Measurements from ENCODE around the gene DCAKD.

Gene DCAKD

GRCh38 chr17:44992242-44992939 lies 59.0 kb downstream of the DCAKD start:
- Mint-ChIP-seq H3K4me1 (peaks cover 56% of the 10 kb centered on the region), H3K36me3 (ENCODE audit: low read depth) (no peaks in the 10 kb centered on the region), H3K27ac (no peak overlapping the region), H3K27me3 (ENCODE audit: low read depth, poor library complexity) (peaks cover 16% of the 10 kb centered on the region), H3K4me3 (no peak overlapping the region), H3K9me3 (no peaks in the 10 kb centered on the region)
- no peak for TF ChIP-seq CTCF (IDR thresholded peaks at IDR 0.05)
- DNase-seq: no peak

- H3K27ac Mint-ChIP-seq: no peak overlapping the region
- no peak overlapping the region for H3K4me3 Mint-ChIP-seq
- no peak for TF ChIP-seq CTCF (IDR thresholded peaks at IDR 0.05)
- H3K36me3 Mint-ChIP-seq (ENCODE audit: low read depth): no peaks in the 10 kb centered on the region
- peaks cover 53% of the 10 kb centered on the region for H3K4me1 Mint-ChIP-seq
- no peaks in the 10 kb centered on the region for H3K9me3 Mint-ChIP-seq
- H3K27me3 Mint-ChIP-seq (ENCODE audit: low read depth, poor library complexity): peaks cover 15% of the 10 kb centered on the region
- DNase-seq: no peak
Observed at GRCh38 chr17:44990994-44991393, 60.4 kb downstream of the DCAKD start.

- H3K4me3 Mint-ChIP-seq: no peak overlapping the region
- no peaks in the 10 kb centered on the region for H3K9me3 Mint-ChIP-seq
- no peak for TF ChIP-seq CTCF (IDR thresholded peaks at IDR 0.05)
- no peaks in the 10 kb centered on the region for H3K36me3 Mint-ChIP-seq (ENCODE audit: low read depth)
- peaks cover 25% of the 10 kb centered on the region for H3K27me3 Mint-ChIP-seq (ENCODE audit: low read depth, poor library complexity)
- DNase-seq: no peak
- peaks cover 48% of the 10 kb centered on the region for H3K4me1 Mint-ChIP-seq
- peak overlapping the region; percentile 33 for H3K27ac Mint-ChIP-seq
Observed at GRCh38 chr17:44989552-44990138, 61.8 kb downstream of the DCAKD start.

- H3K4me3 Mint-ChIP-seq: no peak overlapping the region
- peaks cover 29% of the 10 kb centered on the region for H3K27me3 Mint-ChIP-seq (ENCODE audit: low read depth, poor library complexity)
- no peak overlapping the region for H3K27ac Mint-ChIP-seq
- no peaks in the 10 kb centered on the region for H3K9me3 Mint-ChIP-seq
- no peaks in the 10 kb centered on the region for H3K36me3 Mint-ChIP-seq (ENCODE audit: low read depth)
- peaks cover 54% of the 10 kb centered on the region for H3K4me1 Mint-ChIP-seq
- no peak for TF ChIP-seq CTCF (IDR thresholded peaks at IDR 0.05)
- no peak for DNase-seq
Observed at GRCh38 chr17:44988044-44988942, 63.1 kb downstream of the DCAKD start.

GRCh38 chr17:44983563-44983962 lies 67.9 kb downstream of the DCAKD start:
- no peak for TF ChIP-seq CTCF (IDR thresholded peaks at IDR 0.05)
- H3K4me1 Mint-ChIP-seq: peaks cover 69% of the 10 kb centered on the region
- H3K4me3 Mint-ChIP-seq: no peak overlapping the region
- H3K36me3 Mint-ChIP-seq (ENCODE audit: low read depth): no peaks in the 10 kb centered on the region
- no peaks in the 10 kb centered on the region for H3K9me3 Mint-ChIP-seq
- no peak for DNase-seq
- peaks cover 34% of the 10 kb centered on the region for H3K27me3 Mint-ChIP-seq (ENCODE audit: low read depth, poor library complexity)
- no peak overlapping the region for H3K27ac Mint-ChIP-seq

Measured in nephron progenitor cell (in vitro differentiated cells).